Gastroesophageal sphincter (tissue), 3 donors: ENCODE results near the gene MADCAM1.

ENCODE experiments used
- POLR2AphosphoS5 ChIP-seq: sonication (generic); formaldehyde crosslinking; IDR thresholded peaks from one replicate; pipeline ENCODE4 v1.6.1; 2017; ENCODE audit warnings: antibody characterized with exemption
- TF ChIP-seq, protein P1 (sequence below), 4 experiments: fragments of 200-600 bp in 2 of 4; fragments of 450-650 bp in 2 of 4; sonication (generic) in 1 of 4; IDR thresholded peaks; one replicate each; pipeline ENCODE4 v1.5.1; 2017 to 2019; ENCODE audit warnings: antibody characterized with exemption in 4 of 4, mild to moderate bottlenecking in 2 of 4, moderate library complexity in 2 of 4

DNA sequence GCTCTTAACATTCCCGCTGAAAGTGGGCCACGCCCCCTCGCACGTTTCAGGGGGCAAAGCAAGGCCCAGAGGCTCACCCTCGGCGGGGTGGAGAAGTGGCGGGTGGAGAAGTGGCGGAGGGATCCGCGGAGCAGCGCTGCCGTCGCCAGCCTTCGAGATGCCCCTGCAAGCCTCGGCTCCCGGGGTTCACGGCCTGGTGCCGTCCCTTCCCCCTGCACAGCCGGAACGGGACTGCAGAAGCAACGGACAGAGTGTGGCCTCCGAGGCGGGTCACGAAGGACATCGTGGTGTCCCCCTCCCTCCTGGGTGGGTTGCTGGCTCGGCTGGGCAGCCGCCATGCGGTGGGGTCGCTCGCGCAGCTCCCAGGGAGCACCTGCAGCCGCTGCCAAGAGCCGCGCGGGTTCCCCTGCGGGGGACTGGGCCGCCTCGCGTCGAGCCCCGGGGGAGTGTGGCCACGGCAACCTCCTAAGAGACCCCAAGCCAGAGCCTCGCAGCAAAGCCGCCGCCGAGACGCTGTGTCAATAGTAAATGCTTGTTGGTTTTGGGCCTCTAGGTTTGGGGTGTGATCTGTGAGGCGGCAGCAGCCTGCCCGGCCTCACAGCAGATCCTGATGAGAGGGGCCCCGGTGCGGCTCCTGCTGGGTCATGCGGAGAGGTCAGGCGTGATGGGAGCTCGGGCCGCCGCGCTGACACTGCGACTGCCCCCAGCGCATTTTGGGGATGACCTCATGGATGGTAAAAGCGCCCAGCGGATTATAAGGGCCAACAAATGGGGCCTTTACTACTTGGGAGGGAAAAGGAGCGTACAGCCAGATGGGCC lies 16.5 kb downstream of the MADCAM1 start:
- TF ChIP-seq, protein P1, sequence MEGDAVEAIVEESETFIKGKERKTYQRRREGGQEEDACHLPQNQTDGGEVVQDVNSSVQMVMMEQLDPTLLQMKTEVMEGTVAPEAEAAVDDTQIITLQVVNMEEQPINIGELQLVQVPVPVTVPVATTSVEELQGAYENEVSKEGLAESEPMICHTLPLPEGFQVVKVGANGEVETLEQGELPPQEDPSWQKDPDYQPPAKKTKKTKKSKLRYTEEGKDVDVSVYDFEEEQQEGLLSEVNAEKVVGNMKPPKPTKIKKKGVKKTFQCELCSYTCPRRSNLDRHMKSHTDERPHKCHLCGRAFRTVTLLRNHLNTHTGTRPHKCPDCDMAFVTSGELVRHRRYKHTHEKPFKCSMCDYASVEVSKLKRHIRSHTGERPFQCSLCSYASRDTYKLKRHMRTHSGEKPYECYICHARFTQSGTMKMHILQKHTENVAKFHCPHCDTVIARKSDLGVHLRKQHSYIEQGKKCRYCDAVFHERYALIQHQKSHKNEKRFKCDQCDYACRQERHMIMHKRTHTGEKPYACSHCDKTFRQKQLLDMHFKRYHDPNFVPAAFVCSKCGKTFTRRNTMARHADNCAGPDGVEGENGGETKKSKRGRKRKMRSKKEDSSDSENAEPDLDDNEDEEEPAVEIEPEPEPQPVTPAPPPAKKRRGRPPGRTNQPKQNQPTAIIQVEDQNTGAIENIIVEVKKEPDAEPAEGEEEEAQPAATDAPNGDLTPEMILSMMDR (IDR thresholded peaks at IDR 0.05), result no peak
- TF ChIP-seq POLR2AphosphoS5, result no peak
